Activated naive CD4-positive, alpha-beta T cell treated with anti-CD3 and anti-CD28 coated beads, Interleukin-2, amount 50 U/mL, for 72 hours (primary cell): ENCODE measurements around the gene SLC6A15. TPM values are rescaled to one million over a fixed set of nuclear protein-coding genes. Genes with fewer than 3 reads are reported as not detected.
A peak's percentile ranks its signal among the peaks of the same experiment; 100 is the strongest.

Experiments
- ATAC-seq, 2 donors: fragments of 150-1000 bp; cut with Tn5 transposase; 2 replicates each; pipeline ENCODE4 v1.10.0; 2021; ENCODE audit warnings: mild to moderate bottlenecking in 2 of 2, moderate library complexity in 2 of 2
- DNase-seq, 2 donors: peaks; one replicate each; pipeline ENCODE4 v3.0.0; 2021 to 2022; ENCODE audit warnings: low spot score in 2 of 2
- H3K27ac Mint-ChIP-seq, 2 donors: one replicate each; pipeline ENCODE4 v1.8.0; 2022; ENCODE audit warnings: mild to moderate bottlenecking in 2 of 2, mixed read lengths in 2 of 2
- H3K36me3 Mint-ChIP-seq, 2 donors: one replicate each; pipeline ENCODE4 v1.8.0; 2022; ENCODE audit warnings: mixed read lengths in 2 of 2
- H3K9me3 Mint-ChIP-seq, 2 donors: one replicate each; pipeline ENCODE4 v1.8.0; 2022; ENCODE audit warnings: mixed read lengths in 2 of 2
- total RNA-seq, 2 donors: library from RNA; stranded (reverse); gene quantifications; one replicate each; pipeline ENCODE4 v1.2.3, GENCODE V29; 2022

SLC6A15 gene
- not detected for total RNA-seq

DNA sequence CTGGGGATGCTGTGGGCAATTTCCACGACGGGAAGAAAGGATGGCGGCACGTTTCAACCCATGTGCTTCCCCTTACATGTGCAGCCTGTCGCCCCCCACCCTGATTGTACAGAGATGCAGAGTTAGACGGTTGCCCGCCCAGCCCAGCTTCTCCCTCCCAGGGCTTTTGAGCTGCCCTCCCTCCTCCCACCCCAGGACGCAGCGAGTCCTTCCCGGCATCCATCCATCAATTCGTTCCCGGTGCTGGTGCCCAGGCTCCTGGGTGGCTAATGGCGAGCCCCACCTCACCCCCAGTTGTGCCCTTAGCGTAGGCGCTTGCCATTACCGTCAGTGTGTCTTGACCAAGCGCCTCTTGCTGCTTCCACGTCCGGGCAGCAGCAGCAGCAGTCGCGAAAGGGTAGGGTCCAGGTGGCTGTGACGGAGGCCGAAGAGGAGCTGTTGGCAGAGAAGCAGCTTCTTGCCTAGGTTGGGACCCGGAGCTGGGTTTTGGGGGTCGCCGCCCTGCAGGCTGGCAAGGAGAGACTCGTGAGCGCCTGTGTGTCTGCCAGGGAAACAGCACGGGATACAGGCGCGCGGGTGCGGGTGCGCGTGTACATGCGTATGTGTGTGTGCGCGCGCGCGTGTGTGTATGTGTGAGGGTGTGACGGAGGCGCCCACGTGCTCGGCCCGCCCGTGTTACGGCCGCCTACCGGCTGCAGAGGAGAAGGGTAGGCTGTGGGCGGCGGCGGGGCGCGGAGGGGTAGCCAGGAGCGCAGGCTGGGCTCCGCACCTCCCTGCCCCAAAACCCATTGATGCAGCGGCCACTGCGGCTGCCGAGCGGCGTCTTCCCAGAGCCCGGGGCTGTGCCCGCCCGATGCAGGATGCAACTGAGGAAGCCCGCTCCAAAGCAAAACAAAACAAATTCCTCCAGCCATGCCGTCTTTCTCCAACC, at the start of gene SLC6A15:
TSS of gene SLC6A15 (minus strand) at position 602 of the 931 bp plus-strand sequence. CDS start 20,679 bp downstream, outside the sequence.
- Mint-ChIP-seq H3K27ac (no peak within 1 kb of the TSS), H3K36me3 (peaks cover 5 to 8% of the 10 kb centered on the region in 2 donors), H3K9me3 (no peaks in the 10 kb centered on the region)
- DNase-seq (peak in 1 of 2 donors; percentile 9), ATAC-seq (peak in 1 of 2 donors; percentile 78)

DNA sequence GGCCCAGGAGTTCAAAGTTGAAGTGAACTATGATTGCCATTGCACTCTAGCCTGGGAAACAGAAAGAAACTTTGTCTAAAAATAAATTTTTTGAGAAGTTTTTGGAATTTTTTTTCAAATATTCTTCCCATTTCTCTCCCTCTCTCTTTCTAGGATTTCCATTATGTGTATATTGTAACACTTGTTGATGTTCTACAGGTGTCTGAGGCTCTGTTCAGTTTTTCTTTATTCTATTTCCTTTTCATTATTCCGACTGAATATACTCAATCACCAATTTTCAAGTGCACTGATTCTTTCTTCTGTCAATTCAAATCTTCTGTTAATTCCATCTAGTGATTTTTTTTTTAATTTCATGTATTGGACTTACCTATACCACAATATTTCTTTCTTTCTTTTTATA, 48.3 kb upstream of the SLC6A15 start:
- ATAC-seq (no peak), DNase-seq (no peak)
- no peaks in the 10 kb centered on the region for H3K9me3 Mint-ChIP-seq
- H3K36me3 Mint-ChIP-seq = no peaks in the 10 kb centered on the region
- no peak overlapping the region for H3K27ac Mint-ChIP-seq

DNA sequence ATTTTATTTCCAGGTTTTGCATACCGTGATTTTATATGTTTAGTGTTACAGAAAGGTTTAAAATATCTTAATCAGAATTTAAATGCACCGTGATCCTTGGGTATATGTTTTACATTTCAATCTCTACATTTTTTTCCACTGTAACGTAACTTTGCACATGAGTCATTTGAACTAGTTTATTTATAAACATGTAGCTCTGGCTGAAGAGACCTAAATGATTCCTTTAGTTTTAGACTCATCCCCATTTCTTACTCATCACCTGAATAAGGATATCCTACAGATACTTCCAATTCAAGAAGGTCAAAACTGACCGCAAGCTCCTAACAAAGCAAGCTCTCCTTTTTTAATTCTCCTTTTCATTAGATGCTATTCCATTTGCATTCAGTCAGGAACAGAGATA, 42.7 kb upstream of the SLC6A15 start:
- Mint-ChIP-seq H3K27ac (no peak overlapping the region), H3K9me3 (peaks cover 0 to 4% of the 10 kb centered on the region in 2 donors), H3K36me3 (no peaks in the 10 kb centered on the region)
- ATAC-seq (no peak), DNase-seq (no peak)

DNA sequence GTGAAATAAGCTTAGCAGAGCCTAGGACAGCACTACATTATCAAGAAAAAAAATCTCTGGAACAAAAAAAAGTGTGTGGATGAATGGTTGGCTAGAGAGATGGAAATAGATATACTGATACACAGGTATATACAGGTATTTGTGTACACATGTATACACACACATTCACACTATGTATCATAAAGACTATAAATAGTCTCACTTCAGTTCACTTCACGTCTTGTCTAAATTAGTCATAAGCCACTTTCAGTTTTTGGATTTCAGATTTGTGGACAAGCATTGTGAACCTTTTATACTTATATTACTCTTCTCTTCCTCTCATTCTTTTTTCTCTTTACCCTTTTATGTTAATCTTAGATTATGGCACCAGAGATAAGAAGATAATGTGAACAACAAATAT, 41.8 kb upstream of the SLC6A15 start:
- ATAC-seq (no peak), DNase-seq (no peak)
- H3K27ac Mint-ChIP-seq = no peak overlapping the region
- H3K9me3 Mint-ChIP-seq = peaks cover 0 to 4% of the 10 kb centered on the region in 2 donors
- H3K36me3 Mint-ChIP-seq = no peaks in the 10 kb centered on the region

DNA sequence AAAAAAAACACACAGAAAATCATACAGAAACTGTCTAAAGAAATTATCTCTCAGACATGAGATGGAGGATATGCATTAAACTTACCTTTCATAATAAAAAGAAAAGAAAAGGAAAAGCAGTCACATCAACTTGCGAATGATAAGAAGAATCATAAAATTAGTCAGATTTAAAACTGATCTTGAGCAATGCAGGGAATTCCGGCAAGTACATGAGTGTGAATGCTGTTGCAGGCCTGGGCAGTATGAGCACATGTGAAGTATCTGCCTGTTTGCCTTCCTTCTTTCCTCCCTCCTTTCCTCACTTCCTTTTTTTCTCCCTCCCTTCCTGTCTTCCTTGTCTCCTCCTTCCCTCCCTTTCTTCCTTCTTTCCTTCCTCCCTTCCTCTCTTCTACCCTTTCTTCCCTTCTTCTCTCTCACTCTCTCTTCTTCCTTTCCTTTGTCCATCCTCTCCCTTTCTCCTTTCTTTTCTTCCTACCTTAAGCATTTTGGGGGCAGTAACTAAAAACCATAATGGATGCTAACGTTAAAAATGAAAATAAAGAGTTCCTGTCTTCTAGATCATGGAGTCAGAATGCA, 38.5 kb upstream of the SLC6A15 start:
- ATAC-seq (no peak), DNase-seq (no peak)
- H3K36me3 Mint-ChIP-seq = no peaks in the 10 kb centered on the region
- H3K27ac Mint-ChIP-seq = no peak overlapping the region
- peaks cover 0 to 4% of the 10 kb centered on the region in 2 donors for H3K9me3 Mint-ChIP-seq

DNA sequence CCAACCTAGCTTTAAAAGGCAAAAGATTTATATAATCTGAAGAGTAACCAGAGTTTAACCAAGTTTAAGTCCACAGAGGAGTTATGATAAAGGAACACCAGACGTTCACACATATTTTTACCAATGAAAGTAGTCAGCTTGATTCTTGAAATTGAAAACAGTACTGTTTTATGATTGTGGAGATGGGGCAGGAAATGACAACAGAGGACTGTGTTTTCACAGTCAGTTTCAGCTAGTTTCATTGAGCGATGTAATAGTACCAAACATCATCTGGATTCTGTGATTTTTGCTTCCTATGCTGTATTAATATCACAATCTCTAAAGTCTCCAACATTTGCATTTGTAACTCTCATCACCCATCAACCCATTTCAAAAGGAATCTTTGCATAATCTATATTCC, 34.2 kb upstream of the SLC6A15 start:
- Mint-ChIP-seq H3K9me3 (peaks cover 4% of the 10 kb centered on the region in 2 donors), H3K36me3 (no peaks in the 10 kb centered on the region), H3K27ac (no peak overlapping the region)
- no peak for DNase-seq
- ATAC-seq = no peak

DNA sequence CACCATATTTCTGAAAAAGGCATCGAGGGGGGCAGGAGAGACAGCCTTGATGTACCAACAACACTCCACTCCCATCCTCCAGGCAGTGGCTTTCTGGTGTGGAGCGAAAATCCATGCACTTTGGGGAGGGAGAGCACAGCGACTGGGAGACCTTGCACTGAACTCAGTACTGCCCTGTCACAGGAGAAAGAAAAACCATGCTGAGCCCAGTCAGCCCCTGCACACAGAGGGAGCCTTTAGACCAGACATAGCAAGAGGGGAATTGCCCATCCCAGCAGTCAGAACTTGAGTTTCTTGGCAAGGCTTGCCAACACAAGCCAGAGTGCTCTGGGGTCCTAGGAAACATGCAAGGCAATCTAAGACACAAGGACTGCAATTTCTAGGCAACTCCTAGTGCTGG, 24.8 kb upstream of the SLC6A15 start:
- no peak for DNase-seq
- ATAC-seq = no peak
- H3K9me3 Mint-ChIP-seq = peaks cover 11 to 20% of the 10 kb centered on the region in 2 donors
- H3K36me3 Mint-ChIP-seq = no peaks in the 10 kb centered on the region
- no peak overlapping the region for H3K27ac Mint-ChIP-seq

DNA sequence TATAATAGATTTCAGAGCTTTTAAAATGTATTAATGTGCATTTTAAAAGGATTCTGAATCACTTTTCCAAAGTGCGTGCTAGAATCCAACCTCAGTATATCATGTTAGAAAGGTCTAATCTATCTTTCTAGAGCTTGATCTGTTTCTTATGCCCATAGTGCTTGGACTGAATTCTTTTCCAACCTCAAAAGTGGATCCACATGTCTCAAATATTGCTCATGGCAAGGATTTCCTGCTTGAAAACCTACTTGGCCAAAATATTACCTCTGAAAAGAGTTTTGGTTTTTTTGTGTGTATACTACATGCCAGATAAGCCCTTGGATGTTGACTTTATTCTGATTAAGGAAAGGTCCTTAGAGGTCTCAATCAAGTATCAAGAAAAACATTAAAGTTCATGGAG, 16.9 kb upstream of the SLC6A15 start:
- Mint-ChIP-seq H3K36me3 (no peaks in the 10 kb centered on the region), H3K9me3 (peaks cover 4 to 5% of the 10 kb centered on the region in 2 donors), H3K27ac (no peak overlapping the region)
- DNase-seq = no peak
- no peak for ATAC-seq

DNA sequence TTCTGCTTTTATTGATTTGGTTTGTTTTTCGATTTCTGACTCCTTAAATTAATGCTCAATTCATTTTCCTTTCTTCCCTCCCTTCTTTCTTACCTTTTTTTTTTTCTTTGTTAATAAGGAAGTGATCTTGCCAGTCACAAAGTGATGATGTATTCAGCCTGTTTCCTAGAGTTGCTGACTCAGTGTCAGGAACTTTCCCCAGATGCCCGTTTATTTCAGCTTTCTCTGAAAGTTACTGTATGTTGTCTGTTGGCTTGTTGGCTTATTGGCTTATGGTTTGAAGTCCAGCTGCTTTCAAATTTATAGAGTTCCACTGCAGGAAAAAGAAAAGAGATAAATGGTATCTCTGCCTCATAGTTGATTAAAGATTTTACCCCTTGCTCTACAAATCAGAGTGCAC, 12.4 kb upstream of the SLC6A15 start:
- H3K36me3 Mint-ChIP-seq = no peaks in the 10 kb centered on the region
- no peak overlapping the region for H3K27ac Mint-ChIP-seq
- ATAC-seq (no peak), DNase-seq (no peak)
- H3K9me3 Mint-ChIP-seq = no peaks in the 10 kb centered on the region

DNA sequence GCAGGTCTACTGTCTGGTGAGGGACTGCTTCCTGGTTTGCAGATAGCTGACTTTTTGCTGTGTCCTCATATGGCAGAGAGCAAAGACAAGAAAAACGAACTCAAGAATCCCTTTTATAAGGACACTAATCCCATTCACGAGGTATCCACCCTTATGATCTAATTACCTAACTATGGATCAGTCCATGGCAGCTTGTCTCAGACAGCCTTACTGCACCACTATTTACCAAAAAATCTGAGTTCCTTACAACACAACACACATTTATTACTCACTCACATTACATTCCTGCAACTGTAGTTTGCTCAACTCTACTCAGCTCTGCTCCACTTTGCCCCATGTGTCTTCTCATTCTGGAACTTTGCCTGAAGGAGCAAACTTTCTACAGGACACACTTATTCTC, 10.1 kb upstream of the SLC6A15 start:
- H3K36me3 Mint-ChIP-seq = no peaks in the 10 kb centered on the region
- ATAC-seq (no peak), DNase-seq (no peak)
- peaks cover 0 to 3% of the 10 kb centered on the region in 2 donors for H3K9me3 Mint-ChIP-seq
- no peak overlapping the region for H3K27ac Mint-ChIP-seq

DNA sequence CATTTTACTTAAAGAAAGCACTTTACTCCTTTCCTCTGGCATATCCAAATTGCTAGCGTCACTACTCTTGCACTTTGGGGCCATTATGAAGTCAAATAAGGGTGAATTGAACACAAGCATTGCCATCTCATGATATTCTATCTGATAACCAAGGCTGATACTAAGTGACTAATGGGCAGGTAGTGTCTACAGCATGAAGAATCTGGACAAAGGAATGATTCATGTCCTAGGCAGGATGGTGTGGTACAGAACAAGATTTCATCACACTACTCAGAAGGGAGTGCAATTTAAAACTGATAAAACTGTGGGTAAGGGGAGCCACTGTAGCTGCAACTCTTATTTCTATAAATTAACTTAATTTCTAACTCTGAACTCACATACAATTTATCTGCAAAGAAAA, 7.7 kb upstream of the SLC6A15 start:
- ATAC-seq (no peak), DNase-seq (no peak)
- Mint-ChIP-seq H3K27ac (no peak overlapping the region), H3K9me3 (peaks cover 0 to 3% of the 10 kb centered on the region in 2 donors), H3K36me3 (no peaks in the 10 kb centered on the region)

DNA sequence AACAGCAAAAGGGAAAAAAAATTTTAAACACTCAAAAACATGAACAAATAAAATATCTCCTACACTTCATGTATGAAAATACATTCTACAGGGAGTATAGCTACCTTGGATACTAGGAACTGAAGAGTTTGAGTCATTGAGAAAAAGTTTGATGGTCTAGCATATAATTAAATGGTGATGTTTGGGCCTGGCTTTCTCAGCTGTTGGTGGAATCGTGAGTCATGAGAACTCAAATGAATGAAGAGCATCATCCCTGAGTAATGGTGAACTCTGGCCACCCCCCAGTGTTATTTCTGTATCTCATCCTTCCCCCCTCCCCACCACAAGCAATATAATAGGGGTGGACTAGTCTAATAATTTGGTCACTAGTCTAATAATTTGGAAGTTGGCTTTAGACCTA, 6.7 kb upstream of the SLC6A15 start:
- Mint-ChIP-seq H3K27ac (no peak overlapping the region), H3K36me3 (no peaks in the 10 kb centered on the region), H3K9me3 (peaks cover 0 to 3% of the 10 kb centered on the region in 2 donors)
- no peak for DNase-seq
- no peak for ATAC-seq

DNA sequence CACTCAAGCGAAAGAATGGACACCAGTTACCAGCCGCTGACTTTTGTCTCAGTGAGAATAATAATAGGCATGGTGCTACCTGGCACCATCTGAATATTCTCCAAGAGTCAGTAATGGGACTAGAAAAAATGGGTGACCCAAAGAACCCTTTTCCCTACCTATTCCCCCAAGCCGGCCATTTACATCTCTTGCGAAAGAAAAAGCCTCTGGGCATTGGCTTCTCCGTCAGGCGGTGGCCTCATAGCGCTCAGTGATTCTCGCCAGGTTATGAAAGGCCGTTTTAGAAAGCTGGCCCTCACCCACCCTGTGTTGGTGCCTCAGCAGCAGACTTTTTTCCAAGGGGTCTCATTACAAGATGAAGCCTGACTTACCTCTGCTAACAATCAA, 523 bp upstream of the SLC6A15 start:
- ATAC-seq (no peak), DNase-seq (no peak)
- Mint-ChIP-seq H3K36me3 (peaks cover 5 to 8% of the 10 kb centered on the region in 2 donors), H3K9me3 (no peaks in the 10 kb centered on the region), H3K27ac (no peak overlapping the region)

DNA sequence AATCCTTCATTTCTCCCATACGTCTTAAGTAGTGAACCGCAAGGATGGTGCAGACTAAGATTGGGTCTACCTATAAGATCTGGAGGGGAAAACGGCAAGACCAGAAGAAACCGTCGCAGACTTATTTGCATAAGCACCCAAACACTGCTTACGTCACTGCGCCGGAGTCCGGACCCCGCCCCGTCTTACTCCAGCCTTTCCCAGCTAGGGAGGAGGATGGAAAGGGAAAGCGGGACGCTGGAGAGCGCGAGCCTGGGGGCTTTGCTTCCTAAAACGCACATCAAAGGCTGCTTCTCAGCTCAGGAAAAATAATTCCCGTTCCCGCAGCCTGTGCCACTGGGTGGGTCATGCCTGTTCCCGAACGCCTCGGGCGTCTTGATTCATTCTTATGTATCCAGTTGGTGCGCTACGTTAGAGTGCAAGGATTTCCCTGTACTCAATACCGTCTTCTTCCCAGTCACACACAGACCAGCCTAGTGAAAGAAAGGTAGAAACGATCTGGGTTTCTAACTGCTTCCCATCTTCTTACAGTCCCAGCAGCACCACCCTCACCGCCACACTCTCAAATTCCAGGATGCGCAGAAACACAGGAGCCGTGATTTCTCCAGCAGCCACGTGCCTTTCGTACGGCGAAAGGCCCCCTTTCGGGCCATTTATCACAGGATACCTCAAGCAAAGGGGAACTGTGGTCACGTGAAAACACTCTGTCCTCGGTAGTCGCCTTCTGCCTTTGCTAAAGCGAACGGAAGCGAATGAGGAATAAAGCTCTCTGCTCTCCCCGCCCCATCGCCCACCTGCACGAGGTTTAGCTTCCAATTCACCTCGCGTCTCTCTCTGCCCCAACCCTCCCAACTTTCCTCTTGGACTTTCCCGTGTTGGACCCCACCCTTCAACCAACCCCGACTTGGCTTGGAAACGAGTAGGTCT, 1.1 kb downstream of the SLC6A15 start:
- Mint-ChIP-seq H3K9me3 (no peaks in the 10 kb centered on the region), H3K27ac (no peak overlapping the region), H3K36me3 (peaks cover 5 to 8% of the 10 kb centered on the region in 2 donors)
- DNase-seq = peak in 1 of 2 donors; percentile 3
- peak in 1 of 2 donors; percentile 41 for ATAC-seq

DNA sequence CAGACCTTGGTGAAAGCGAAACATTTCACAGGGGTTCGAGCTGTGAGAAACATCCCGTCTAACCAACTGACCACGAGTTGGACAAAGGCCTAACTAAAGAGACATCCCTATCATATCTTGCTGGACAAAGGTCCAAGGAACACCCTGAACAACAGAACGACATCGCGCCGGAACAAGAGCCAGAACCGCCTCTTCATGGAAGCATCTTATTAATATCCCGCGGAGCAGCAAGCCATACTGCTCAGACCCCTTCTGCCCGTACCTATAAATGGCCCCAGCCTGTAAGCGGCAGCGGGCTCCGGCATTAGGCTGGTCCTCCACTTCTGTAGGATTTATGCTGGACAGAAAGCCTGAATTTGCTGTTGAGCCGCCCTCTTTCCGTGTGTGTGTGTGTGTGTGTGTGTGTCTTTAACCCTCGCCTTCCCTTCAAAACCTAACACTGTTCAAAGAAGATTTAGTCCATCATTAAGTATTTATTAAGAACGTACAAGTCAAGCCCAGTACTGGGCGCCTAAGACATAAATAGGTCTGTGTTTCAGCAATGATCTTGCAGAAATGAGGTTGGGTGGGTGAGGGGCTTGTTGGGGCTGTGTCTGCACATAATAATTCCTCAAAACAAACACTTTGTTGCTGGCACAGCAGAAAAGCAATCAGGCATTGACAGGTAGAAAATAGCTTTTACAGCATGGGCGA, 1.9 kb downstream of the SLC6A15 start:
- no peak for ATAC-seq

DNA sequence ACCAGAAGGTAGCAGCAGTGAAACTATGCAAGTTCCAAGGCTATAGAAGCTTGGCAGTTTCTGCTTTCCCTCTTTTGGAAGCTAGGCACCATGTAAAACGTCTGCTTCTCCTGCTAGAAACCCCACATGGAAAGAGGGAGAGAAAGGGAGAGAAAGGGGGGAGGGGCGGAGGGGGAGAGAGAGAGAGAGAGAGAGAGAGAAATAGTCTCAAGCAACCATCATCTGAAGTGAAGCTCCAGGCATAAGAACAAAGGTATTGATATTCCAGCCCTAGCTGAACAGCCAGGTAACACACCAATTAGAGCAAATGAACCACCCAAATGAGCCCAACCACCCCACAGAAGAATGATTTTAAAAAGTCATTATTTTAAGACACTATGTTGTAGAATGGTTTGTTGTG, 8.5 kb downstream of the SLC6A15 start:
- no peak for DNase-seq
- Mint-ChIP-seq H3K27ac (no peak overlapping the region), H3K36me3 (no peaks in the 10 kb centered on the region), H3K9me3 (no peaks in the 10 kb centered on the region)
- no peak for ATAC-seq

More for the DNA sequence above, 1.9 kb downstream of the SLC6A15 start:
- DNase-seq = no peak
- Mint-ChIP-seq H3K27ac (no peak overlapping the region), H3K36me3 (peaks cover 5 to 8% of the 10 kb centered on the region in 2 donors), H3K9me3 (no peaks in the 10 kb centered on the region)
